ENCODE results near the gene NDUFA13. TPM values are rescaled to one million over a fixed set of nuclear protein-coding genes. Genes with fewer than 3 reads are reported as not detected.
"Not testable (repeated sequence)": the region's sequence is repeated elsewhere in the genome, so short reads cannot be mapped to it uniquely, and the experiment has no call there.

NDUFA13 gene
- polyA plus RNA-seq, 1 donor from 2014 or later: 266 TPM

GRCh38 chr19:19470579-19470978 lies 45.4 kb upstream of the NDUFA13 start:
- Histone ChIP-seq H3K27me3 (ENCODE audit: insufficient read depth, low read depth, low read length) (no peaks in the 10 kb centered on the region), H3K79me2 (replicated peaks; ENCODE audit: insufficient read depth, low read length) (no peaks in the 10 kb centered on the region), H3K9me2 (ENCODE audit: insufficient read depth, low read length) (no peaks in the 10 kb centered on the region), H3K36me3 (ENCODE audit: insufficient read depth, low read length) (peaks cover 4% of the 10 kb centered on the region), H2AFZ (ENCODE audit: low read depth, low read length) (no peak overlapping the region), H3K9ac (ENCODE audit: low read length) (no peak overlapping the region), H3K4me2 (ENCODE audit: low read length) (no peak overlapping the region), H3K27ac (ENCODE audit: low read length) (no peak overlapping the region), H4K20me1 (ENCODE audit: insufficient read depth) (no peaks in the 10 kb centered on the region), H3F3A (ENCODE audit: insufficient read depth, low read length, poor library complexity, severe bottlenecking) (no peaks in the 10 kb centered on the region), H3K9me3 (ENCODE audit: low read length) (peaks cover 15% of the 10 kb centered on the region), H3K4me3 (ENCODE audit: low read length) (no peak overlapping the region)
- TF ChIP-seq SMC3 (conservative IDR thresholded peaks at IDR 0.05; ENCODE audit: poor library complexity) (no peak), RAD21 (conservative IDR thresholded peaks at IDR 0.05) (no peak), EP300 (conservative IDR thresholded peaks at IDR 0.05; ENCODE audit: poor library complexity, severe bottlenecking) (no peak), REST (IDR thresholded peaks at IDR 0.05; ENCODE audit: borderline replicate concordance) (no peak), POLR2AphosphoS5 (IDR thresholded peaks at IDR 0.05) (no peak), CTCF (IDR thresholded peaks at IDR 0.05; ENCODE audit: poor library complexity, severe bottlenecking) (no peak), EZH2 (IDR thresholded peaks at IDR 0.05; ENCODE audit: borderline replicate concordance, insufficient read depth, low read length, poor library complexity, severe bottlenecking) (no peak), TAF1 (IDR thresholded peaks at IDR 0.05; ENCODE audit: low read depth) (no peak), MXI1 (conservative IDR thresholded peaks at IDR 0.05; ENCODE audit: poor library complexity, severe bottlenecking) (no peak)

GRCh38 chr19:19471682-19472081 lies 44.3 kb upstream of the NDUFA13 start:
- no peaks in the 10 kb centered on the region for H3K79me2 ChIP-seq (replicated peaks; ENCODE audit: insufficient read depth, low read length)
- no peak overlapping the region for H3K9ac ChIP-seq (ENCODE audit: low read length)
- no peaks in the 10 kb centered on the region for H3K36me3 ChIP-seq (ENCODE audit: insufficient read depth, low read length)
- no peak overlapping the region for H3K4me2 ChIP-seq (ENCODE audit: low read length)
- H3F3A ChIP-seq (ENCODE audit: insufficient read depth, low read length, poor library complexity, severe bottlenecking): no peaks in the 10 kb centered on the region
- H2AFZ ChIP-seq (ENCODE audit: low read depth, low read length): no peak overlapping the region
- no peak overlapping the region for H3K4me3 ChIP-seq (ENCODE audit: low read length)
- no peak overlapping the region for H3K27ac ChIP-seq (ENCODE audit: low read length)
- H4K20me1 ChIP-seq (ENCODE audit: insufficient read depth): no peaks in the 10 kb centered on the region
- TF ChIP-seq RAD21 (conservative IDR thresholded peaks at IDR 0.05): no peak
- TF ChIP-seq TAF1 (IDR thresholded peaks at IDR 0.05; ENCODE audit: low read depth): no peak
- no peak for TF ChIP-seq POLR2AphosphoS5 (IDR thresholded peaks at IDR 0.05)
- no peak for TF ChIP-seq REST (IDR thresholded peaks at IDR 0.05; ENCODE audit: borderline replicate concordance)
- no peak for TF ChIP-seq SMC3 (conservative IDR thresholded peaks at IDR 0.05; ENCODE audit: poor library complexity)
- TF ChIP-seq EZH2 (IDR thresholded peaks at IDR 0.05; ENCODE audit: borderline replicate concordance, insufficient read depth, low read length, poor library complexity, severe bottlenecking): no peak
- no peak for TF ChIP-seq CTCF (IDR thresholded peaks at IDR 0.05; ENCODE audit: poor library complexity, severe bottlenecking)
- TF ChIP-seq MXI1 (conservative IDR thresholded peaks at IDR 0.05; ENCODE audit: poor library complexity, severe bottlenecking): no peak
- TF ChIP-seq EP300 (conservative IDR thresholded peaks at IDR 0.05; ENCODE audit: poor library complexity, severe bottlenecking): no peak
- no peaks in the 10 kb centered on the region for H3K27me3 ChIP-seq (ENCODE audit: insufficient read depth, low read depth, low read length)
- H3K9me2 ChIP-seq (ENCODE audit: insufficient read depth, low read length): no peaks in the 10 kb centered on the region
- H3K9me3 ChIP-seq (ENCODE audit: low read length): peaks cover 15% of the 10 kb centered on the region

- H3K4me2 ChIP-seq (ENCODE audit: low read length); H3K9me2 ChIP-seq (ENCODE audit: insufficient read depth, low read length); H3K9ac ChIP-seq (ENCODE audit: low read length); H3K27me3 ChIP-seq (ENCODE audit: insufficient read depth, low read depth, low read length); H3F3A ChIP-seq (ENCODE audit: insufficient read depth, low read length, poor library complexity, severe bottlenecking); H2AFZ ChIP-seq (ENCODE audit: low read depth, low read length); H3K36me3 ChIP-seq (ENCODE audit: insufficient read depth, low read length); H3K27ac ChIP-seq (ENCODE audit: low read length); H3K4me3 ChIP-seq (ENCODE audit: low read length); H3K79me2 ChIP-seq (replicated peaks; ENCODE audit: insufficient read depth, low read length); H4K20me1 ChIP-seq (ENCODE audit: insufficient read depth): not testable (repeated sequence)
- peaks cover 15% of the 10 kb centered on the region for H3K9me3 ChIP-seq (ENCODE audit: low read length)
Observed at GRCh38 chr19:19472106-19472505, 43.9 kb upstream of the NDUFA13 start.
